ENCODE data around the gene ATP5F1D.

ATP5F1D gene

DNA sequence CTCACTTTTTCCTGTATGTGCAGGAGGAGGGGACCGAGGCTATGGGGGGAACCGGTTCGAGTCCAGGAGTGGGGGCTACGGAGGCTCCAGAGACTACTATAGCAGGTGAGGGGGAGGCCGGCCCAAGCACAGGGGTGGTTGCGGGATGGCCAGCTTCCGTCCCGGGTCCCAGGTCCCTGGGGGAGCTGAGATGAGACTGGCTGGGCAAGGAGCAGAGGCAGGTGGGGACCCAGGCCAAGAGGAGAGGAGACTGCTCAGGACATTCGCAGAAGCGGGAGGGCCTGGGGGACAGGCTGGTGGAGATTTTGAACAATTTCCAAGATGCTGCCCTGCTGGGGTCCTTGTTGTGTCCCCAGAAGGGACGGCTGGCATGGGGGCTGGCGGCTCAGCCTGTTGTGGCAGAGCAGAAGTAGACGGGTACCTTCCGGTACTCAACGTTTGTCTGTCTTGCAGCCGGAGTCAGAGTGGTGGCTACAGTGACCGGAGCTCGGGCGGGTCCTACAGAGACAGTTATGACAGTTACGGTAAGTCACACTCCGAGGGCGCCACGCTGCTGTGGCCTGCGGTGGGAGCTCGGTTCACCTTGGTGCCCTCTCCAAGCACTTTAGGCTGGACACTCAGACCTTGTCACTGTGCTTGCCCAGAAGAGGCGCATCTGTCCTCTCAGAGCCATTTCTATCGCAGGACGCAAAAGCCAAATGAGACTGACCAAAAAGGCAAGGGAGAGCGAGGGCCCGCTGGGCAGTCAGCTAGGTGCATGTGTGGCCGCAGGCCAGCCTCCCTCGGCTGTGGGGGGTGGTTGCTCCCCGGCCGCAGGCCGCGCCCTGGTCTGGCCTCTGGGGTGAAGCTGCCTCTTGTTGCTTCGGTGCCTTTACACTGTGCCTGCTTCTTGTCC lies 30.2 kb downstream of the ATP5F1D start:
- FAIRE-seq, result no peak

DNA sequence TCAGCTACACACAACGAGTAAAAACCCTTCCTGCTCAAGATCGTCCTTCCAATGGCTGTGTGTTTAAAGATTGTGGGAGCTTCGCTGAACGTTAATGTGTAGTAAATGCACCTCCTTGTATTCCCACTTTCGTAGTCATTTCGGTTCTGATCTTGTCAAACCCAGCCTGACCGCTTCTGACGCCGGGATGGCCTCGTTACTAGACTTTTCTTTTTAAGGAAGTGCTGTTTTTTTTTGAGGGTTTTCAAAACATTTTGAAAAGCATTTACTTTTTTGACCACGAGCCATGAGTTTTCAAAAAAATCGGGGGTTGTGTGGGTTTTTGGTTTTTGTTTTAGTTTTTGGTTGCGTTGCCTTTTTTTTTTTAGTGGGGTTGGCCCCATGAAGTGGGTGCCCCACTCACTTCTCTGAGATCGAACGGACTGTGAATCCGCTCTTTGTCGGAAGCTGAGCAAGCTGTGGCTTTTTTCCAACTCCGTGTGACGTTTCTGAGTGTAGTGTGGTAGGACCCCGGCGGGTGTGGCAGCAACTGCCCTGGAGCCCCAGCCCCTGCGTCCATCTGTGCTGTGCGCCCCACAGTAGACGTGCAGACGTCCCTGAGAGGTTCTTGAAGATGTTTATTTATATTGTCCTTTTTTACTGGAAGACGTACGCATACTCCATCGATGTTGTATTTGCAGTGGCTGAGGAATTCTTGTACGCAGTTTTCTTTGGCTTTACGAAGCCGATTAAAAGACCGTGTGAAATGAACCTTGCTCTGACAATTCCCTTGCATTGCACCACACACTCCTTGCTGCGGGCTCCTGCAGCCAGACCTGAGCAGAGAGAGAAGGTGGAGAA lies 31.1 kb downstream of the ATP5F1D start:
- FAIRE-seq, result no peak

DNA sequence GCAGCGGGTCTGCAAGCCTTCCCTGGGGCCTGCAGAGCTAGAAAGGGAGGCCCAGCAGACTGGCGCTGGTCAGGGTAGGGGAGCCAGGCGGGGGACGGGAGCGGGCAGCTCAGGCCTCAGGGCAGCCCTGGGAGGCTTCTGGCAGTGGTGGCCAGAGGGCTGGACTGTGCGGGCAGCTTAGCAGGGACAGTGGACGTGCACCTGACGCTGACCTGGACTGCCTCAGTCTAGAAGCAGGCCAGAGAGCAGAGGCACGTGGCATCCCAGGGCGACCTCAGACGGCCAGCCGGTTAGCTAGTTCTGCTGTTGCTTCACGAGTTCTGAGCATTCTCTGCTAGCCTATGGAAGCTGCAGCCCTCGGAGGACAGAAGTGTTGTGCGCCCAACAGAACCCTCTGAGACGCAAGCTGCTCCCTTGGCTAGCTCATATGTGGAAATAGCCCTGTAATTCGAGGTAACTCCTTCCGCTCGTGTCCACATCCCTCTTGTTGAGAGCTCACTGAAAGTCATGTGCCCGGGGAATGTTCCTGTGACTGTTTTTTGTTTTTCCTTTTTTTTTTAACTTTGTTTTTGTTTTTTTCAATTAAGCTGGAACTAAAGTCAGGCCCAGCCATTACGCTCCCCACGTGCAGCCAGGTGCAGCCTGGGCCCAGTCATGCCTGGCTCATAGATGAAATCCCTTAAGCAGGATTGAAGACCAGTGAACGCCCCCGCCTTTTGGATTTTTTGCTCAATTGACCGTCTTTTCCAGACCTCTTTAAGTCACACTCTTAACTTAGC lies 31.9 kb downstream of the ATP5F1D start:
- peak; percentile 88 for FAIRE-seq

DNA sequence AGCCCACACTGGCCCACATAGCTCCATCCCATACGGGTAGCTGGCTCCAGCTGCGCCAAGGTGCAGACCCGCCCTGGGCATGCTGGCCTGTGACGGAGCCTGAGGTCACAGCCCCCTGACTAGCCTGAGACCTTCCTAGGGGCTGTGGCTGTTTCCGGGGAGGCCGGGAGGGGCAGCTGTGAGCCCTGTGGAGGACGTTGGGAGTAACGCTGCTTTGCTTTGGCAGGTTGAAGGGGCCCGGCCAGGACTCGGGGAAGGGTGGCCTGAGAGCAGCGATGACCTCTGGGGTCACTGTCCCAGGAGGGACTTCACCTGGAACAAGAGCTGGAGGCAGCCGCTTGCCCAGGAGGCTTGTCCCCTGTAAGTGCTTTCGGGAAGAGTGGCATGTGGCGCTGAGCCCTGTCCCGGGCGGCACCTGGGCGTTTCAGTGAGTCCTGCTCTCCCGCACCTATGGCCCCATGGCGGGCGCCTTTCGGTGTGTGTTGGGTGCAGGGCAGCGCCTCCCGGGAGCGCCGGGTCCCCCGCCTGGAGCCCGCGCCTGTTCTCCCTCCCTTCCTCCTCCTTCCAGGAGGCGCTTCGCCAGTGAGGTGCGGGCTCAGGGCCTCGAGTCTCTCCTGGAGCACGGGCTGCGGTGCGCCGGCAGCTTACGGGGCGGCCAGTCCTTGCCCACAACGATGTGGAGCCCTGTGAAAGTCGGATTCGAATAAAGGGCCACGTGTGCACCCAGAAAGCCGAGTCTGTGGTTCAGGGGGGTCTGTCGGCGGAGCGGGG lies 32.7 kb downstream of the ATP5F1D start:
- no peak for FAIRE-seq

DNA sequence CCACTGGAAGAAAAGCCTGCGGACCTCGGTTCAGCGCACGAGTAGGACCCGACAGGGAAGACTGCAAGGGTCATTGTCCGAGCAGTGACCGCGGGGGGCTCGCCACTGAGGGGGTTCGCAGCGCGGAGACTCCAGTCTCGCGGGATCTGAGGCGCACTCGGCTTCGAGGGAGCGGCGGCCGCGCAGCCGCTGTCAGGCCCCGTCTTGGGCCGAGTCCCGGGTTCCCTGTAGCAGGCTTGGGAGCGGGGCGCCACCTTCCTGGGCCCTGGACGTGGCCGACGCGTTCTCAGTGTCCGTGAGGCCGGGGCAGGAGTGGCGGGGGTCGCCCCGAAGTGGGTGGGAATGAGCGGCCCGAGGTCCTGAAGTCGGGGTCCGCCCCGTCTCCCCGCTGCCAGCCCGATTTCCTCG lies 33.3 kb downstream of the ATP5F1D start:
- FAIRE-seq, result no peak

DNA sequence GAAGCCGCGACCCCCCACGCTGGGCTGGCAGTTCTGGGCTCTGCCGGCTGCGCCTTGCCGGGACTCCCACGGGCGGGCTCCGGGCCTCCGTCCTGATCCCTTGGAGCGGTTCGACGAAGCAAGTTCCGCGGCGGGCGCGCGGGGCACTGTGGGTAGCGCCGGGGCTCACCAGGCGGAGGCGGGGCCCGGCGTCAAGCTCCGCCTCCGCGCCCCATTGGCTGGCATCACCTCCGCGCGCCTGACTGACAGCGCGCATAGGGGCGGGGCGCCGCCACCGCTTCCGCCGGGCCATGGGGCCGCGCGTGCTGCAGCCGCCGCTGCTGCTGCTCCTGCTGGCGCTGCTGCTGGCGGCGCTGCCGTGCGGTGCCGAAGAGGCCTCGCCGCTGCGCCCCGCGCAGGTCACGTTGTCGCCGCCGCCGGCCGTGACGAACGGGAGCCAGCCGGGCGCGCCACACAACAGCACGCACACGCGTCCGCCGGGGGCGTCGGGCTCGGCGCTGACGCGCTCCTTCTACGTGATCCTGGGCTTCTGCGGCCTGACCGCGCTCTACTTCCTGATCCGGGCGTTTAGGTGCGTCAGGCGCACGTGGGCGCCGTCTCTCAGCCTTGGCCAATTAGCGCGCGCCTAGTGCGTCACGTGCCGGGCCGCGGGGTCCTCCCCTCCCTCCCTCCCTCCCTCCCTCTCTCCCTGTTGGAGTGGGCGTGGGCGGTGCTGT lies 33.9 kb downstream of the ATP5F1D start, which contains the start of gene FAM174C:
Gene FAM174C (plus strand): TSS at position 271 of the 716 bp plus-strand sequence. CDS start 20 bp downstream, at position 291.
- peak; percentile 33 for FAIRE-seq

DNA sequence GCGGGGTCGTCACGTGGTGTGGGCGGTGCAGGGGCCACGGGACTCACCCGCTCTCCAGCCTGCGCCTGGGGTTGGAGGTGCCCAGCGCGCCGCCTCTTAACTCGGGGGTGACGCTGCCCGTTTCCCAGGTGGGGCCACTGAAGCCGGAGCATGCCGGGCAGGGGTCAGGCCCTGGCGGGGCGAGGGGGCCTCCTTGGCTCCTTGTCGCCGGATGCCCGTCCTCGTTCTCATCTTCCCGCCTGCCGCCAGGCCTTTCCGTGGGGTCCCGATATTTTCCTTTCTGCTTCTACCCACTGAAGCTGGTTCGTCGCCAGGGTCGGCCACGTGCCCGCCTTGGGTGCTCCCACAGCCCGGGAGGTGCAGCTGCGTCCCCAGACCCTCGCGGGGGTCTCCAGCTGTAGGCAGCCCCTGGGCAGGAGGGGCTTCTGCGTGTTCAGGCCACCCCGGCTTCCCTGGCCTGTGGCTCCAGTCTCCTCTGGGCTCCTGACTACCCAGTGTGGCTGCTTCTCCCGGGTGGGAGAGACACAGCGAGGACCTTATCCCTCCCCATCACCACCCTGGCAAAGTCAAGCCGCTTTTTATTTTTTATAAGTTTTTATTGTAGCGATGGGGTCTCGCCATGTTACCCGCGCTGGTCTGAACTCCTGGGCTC lies 34.6 kb downstream of the ATP5F1D start:
- FAIRE-seq, result no peak

DNA sequence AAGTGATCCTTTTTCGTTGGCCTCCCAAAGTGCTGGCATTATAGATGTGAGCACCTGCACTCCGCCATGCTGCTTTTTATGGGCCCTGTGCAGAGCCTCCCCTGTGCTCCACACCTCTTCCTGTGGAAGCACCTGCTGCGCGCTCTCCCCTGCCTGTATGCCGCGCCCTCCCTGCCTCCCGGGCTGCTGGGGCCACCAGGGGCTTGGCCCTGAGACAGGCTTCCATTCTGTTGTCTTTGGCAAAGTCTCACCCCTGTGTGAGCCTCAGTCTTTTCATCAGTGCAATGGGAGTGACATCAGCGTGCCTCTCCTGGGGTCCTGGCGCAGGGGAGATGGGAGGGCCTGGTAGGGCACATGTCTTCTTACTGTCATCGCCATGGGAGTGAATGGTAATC lies 35.1 kb downstream of the ATP5F1D start:
- FAIRE-seq, result no peak

DNA sequence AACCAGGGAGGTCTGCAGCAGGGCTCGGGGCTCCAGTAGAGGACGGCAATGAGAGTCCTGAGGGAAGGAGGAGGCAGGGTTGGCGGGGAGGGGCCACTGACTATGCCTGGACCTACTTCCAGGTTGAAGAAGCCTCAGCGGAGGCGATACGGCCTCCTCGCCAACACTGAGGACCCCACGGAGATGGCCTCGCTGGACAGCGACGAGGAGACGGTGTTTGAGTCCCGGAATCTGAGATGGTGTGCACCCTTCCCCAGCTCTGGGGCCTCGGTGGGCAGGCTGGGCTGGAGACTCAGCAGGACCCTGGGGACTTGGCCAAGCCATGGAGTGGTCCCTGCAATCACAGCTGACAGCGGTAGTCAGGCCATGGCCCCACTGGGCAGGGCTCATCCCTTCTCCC lies 35.5 kb downstream of the ATP5F1D start:
- FAIRE-seq, result no peak

DNA sequence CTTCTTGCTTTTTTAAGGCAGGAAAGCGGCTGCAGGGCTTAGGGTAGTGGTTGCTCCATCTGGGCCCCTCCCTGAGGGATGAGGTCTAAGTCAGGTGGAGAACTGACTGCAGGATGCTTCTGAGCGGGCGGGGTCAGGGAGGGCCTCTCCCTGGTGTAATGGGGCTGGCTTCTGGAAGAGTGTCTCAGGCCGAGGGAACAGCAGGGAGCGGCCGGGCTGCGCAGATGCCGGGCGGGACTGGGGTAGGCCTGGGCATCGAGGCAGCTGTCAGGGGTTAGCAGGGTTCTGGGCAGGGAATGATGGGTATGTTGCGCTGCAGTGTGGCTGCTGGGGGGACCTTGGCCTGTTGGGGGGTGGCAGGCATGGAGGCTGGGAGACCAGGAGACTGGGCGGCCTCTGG lies 36.5 kb downstream of the ATP5F1D start:
- FAIRE-seq, result no peak

DNA sequence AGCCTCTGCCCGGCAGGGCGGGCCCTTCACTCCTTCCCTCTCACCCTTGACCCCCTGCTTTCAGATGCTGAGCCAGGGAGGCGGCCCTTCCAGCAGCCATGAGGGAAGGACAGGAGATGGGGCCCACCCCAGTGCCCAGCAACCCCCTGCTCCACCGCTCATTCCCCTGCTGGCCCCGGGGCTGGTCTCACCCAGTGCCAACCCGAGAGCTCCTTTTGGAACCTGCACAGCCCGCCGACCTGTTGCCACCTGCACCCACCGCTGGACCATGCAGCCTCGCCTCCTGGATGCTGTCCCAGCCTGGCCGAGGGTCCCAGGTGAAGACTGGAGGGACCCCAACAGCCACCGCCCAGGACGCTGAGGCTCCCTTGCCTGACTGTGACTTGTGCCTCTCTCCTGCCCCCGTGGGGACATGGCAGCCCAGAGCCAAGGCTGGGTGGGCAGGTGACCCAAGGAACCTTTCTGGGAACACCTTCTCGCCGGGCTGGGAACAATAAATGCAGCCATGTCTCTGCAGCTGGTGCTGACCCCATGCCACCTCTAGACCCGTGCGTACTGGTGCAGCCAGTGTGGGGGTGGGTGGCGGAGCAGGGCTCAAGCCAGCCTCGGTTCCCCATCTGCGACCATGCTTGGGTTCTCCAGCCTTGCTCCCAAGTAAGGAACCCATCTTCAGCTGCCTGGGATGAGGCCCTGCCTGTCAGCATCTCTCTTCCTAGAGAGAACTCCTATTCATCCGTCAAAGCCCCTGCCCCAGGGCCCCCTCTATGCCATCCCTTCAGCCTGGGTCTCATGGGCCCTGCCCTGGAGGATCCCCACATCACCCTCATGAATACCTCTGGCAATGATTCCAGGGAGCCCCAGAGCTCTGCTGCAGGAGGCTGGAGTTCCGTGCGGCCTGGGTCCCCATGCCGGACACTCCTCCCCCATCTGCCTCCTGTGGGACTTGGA lies 37.4 kb downstream of the ATP5F1D start:
- no peak for FAIRE-seq

DNA sequence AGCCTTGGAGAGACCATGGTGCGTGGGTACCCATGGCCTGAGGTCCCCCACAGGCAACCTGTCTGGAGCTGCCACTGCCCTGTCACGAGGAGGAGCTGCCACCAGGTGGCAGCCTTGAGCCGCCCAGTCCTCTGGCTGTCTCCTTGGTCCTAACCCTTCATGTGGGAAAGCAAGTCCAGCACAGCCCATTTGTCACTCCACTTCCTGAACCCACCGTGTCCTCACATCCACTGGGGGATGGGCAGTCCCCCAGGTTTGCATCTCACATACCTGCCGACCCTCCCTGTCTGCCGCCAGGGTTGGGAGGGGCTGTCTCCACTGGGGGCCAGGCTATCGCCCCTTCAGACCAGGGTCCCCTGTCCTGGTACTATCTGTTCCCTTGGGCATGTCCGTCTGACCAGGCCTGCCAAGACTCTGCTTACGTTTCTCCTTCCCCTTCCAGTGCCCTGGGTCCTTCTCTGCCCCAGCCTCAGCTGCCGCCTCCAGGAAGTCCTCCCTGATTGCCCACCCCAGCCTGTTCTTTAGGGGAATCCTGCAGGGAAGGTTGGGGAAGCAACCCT lies 38.3 kb downstream of the ATP5F1D start:
- FAIRE-seq, result peak; percentile 37

DNA sequence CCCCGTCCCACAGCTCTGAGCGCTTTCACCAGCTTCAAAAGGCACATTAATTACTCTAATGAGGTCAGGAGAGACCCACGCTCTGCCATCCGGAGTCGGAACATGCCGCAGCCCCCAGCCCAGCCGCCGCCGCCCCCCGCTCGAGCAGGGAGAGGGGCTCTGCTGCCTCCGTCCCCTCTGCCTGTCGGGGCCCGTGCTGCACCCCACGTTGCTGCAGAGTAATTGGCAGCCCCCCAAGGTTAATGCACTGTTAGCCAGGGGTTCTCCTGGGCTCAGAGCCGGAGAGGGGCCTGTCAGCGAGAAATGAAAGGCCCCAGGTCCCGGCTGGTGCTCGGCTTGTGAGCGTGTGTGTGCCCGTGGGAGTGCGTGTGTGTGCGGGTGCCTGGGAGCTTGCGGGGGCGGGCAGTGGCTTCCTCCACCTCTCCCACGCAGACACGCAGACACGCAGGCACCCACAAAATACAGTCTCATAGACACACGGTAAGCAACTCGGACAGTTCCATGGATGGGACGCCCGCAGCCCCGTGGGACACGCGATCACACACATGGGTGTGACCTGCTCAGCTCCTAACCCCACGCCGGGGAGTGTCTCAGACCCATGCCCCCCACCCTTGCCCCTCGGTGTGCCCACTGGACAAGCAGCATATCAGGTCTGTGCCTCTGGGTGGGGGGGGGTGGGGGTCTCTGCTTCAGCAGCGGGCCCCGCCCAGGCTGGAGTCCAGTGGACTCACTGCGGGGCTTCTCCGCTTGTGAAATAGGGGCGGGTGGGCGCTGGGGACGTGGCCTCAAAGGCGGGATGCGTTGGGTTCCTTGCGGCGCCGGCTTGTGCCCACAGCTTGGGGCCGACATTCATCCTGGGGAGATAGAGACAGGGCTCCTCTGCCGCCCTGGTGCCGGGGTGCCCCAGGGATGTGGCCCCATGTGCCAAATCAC lies 39.4 kb downstream of the ATP5F1D start:
- no peak for FAIRE-seq

DNA sequence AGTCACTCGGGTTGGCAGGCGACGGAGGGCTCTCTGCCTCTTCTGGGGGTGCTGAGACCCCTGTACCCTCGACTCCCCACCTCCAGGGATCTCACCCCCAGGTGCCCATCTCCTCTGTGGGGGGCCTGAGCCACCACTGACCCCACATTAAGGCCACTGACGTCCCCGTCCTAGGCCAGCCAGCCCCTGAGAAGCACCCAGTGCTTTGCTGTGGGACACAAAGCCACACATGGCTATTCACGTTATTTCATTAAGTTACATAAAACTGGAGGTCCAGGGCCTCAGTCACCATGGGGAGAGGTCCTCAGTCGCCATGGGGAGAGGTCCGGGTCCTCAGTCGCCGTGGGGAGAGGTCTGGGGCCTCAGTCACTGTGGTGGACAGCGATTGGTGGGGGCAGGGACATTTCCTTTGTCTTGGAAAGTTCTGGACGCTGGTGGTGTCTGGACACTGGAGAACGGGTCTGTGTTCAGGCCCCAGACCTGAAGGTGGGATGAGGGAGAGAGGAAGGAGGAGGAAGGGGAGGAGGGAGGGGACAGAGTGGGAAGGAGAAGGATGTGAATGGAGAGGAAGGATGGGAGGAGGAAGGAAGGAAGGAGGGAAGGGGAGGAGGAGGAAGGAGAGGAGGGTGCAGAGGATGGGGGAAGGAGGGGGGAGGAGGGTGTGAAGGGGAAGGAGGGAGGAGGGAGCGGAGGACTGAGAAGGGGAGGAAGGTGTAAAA lies 40.2 kb downstream of the ATP5F1D start:
- no peak for FAIRE-seq

DNA sequence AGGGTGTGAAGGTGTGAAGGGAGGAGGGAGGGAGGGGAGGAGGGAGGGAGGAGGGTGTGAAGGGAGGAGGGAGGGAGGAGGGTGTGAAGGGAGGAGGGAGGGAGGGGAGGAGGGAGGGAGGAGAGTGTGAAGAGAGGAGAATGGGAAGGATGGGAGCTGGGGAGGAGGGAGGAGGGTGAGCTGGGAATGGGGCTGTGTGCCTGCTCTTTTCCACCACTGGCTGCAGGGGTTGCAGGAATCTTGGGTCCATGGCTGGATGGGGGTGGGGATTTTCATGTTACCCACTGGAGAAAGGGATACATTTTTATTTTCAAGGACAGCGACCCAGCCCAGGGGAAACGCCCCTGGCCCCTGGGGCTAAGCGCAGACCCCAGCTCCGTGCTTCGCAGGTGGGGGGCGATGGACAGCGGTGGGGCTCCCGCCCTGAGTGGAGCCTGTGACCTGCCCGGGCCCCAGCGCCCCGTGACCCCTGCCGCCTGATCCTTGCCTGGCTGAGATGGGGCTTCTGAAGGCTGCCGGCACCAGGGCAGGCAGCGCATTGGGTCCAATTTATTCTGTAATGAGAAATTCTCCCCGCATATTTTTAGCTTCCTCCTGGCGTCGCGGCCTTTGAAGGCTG lies 41.1 kb downstream of the ATP5F1D start:
- no peak for FAIRE-seq

DNA sequence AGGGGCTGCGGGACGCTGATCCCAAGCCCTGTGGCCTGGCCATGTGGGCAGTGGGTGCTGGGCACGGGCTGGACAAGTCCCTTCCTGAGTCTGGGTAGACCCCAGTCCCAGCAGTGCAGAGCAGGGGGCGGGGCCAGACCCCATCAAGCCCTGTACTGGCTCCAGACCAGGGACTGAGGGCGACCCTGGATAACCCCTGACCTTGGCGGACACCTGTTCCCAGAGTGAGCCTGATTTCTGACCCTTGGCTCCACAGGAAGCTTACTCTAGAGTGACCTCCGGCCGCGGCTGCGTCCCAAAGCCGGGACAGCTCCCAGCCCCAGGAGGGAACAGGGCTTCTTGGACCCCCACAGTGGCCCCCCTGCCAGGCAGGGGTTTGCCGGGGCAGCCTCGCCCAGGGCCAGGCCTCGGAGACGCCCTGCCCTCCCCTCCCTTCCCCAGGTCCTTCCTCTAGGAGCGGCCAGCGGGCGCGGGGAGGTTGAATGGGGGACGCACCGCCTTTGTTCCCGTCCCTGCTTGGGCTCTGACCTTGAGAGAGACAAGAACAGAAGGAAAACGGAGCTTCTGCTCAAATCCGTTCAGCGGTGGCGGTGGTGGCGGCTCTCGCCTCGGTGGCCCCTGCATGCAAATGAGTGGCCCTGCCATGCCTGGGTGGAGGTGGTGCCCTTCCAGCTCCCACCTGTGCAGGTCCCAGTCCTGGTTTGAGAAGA lies 41.8 kb downstream of the ATP5F1D start:
- no peak for FAIRE-seq
